Measurements from ENCODE around the gene PIGV.

GRCh38 chr1:26844424-26845196, 56.9 kb downstream of the PIGV start:
- TF ChIP-seq CTCF (conservative IDR thresholded peaks at IDR 0.05; ENCODE audit: low read length): no peak
- no peak for TF ChIP-seq EZH2phosphoT487 (IDR thresholded peaks at IDR 0.05; ENCODE audit: borderline replicate concordance, low read depth, low read length)
